ENCODE measurements around the gene ZNF497. TPM values are rescaled to one million over a fixed set of nuclear protein-coding genes. Genes with fewer than 3 reads are reported as not detected.

ZNF497 gene
- total and polyA plus RNA-seq, 8 donors: 0.95 to 5.3 (median 1.6) TPM

GRCh38 chr19:58330458-58330857 is 32.1 kb downstream of the ZNF497 start:
- intact Hi-C loops (cut with DNase I): no loop called here
- H3K9me3 ChIP-seq: no peaks in the 10 kb centered on the region
- H3K36me3 ChIP-seq: no peaks in the 10 kb centered on the region
- H3K4me3 ChIP-seq: no peak overlapping the region
- 64 to 71% methylated on average over 4 of the region's 4 CpGs for WGBS, 2 donors
- DNase-seq (no peak), FAIRE-seq (no peak), ATAC-seq (no peak)
- H3K4me1 ChIP-seq: peaks cover 0 to 13% (median 7%) of the 10 kb centered on the region in 3 donors
- no peaks in the 10 kb centered on the region for H3K27me3 ChIP-seq
- H3K27ac ChIP-seq: no peak overlapping the region
- TF ChIP-seq, protein P1, sequence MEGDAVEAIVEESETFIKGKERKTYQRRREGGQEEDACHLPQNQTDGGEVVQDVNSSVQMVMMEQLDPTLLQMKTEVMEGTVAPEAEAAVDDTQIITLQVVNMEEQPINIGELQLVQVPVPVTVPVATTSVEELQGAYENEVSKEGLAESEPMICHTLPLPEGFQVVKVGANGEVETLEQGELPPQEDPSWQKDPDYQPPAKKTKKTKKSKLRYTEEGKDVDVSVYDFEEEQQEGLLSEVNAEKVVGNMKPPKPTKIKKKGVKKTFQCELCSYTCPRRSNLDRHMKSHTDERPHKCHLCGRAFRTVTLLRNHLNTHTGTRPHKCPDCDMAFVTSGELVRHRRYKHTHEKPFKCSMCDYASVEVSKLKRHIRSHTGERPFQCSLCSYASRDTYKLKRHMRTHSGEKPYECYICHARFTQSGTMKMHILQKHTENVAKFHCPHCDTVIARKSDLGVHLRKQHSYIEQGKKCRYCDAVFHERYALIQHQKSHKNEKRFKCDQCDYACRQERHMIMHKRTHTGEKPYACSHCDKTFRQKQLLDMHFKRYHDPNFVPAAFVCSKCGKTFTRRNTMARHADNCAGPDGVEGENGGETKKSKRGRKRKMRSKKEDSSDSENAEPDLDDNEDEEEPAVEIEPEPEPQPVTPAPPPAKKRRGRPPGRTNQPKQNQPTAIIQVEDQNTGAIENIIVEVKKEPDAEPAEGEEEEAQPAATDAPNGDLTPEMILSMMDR (IDR thresholded peaks at IDR 0.05): no peak

DNA sequence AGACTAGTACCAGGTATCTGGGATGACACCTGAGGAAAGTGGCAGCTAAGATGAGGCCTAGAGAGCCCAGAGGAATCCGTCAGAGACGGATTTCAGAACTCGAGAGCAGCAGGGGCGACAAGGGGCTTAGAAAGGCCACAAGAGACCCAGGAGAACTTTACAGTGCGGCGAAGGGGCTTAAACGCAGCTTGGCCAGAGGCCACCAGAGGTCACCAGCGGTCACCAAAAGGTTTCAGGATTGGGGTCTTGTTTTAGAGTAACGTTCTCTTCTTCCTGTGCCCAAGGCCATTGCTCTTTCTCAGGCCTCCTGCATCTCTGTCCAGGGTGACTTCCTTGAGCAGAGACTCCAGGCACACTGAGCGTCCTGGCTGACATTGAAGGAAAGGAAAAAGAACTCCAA is 33.6 kb downstream of the ZNF497 start:
- DNase-seq (no peak), ATAC-seq (no peak), FAIRE-seq (no peak)
- Histone ChIP-seq H3K36me3 (no peaks in the 10 kb centered on the region), H3K4me1 (peaks cover 0 to 13% (median 7%) of the 10 kb centered on the region in 3 donors), H3K27ac (no peak overlapping the region), H3K9me3 (no peaks in the 10 kb centered on the region), H3K27me3 (no peaks in the 10 kb centered on the region), H3K4me3 (no peak overlapping the region)
- 68 to 72% methylated on average over 10 of the region's 10 CpGs for WGBS, 2 donors
- TF ChIP-seq, protein P1 (IDR thresholded peaks at IDR 0.05): no peak
- intact Hi-C loops (cut with DNase I): no loop called here

DNA sequence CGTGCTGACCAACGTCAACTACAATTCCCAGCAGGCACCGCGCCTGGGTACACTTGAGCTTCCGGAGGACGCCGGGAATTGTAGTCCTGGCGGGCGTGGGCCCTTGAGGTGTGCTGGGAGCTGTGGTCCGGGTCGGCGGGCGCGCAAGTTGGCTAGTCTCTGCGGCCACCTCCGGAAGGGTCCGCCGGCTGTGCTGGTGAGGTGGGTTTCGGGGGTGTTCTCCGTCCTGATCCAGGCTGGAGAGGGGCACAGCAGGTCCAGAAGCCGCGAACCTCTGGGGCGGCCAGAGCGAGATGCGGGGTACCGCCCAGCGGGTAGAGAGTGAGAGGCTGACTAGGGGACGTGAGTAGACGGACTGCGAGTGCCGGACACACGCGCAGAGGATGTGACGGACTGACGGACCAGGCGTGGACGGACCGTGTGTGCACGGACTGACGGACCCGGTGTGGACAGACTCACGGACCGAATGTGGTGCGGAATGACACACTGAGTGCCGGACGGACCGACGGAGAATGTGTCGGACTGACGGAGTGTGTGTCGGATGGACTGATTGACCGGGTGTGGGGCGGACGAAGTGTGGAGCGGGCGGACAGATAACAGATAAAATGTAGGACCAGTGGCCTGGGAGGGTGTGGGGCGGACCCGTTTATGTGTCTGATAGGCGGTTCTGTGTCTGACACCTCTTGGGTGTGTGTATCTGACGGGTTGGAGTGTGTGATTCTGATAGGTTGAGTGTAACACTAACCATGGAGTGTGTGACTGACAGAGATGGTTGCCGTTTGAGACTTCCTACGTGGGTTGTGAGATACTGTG is 35.4 kb downstream of the ZNF497 start, which contains the start of gene ZSCAN22:
TSS of gene ZSCAN22 (plus strand) at position 81 of the 813 bp plus-strand sequence. CDS start 7,809 bp downstream, outside the sequence.
- TF ChIP-seq, protein P1 (IDR thresholded peaks at IDR 0.05): no peak
- no peaks in the 10 kb centered on the region for H3K27me3 ChIP-seq
- H3K4me3 ChIP-seq: peak within 1 kb of the TSS; percentile 74 to 91 (median 78)
- H3K9me3 ChIP-seq: no peaks in the 10 kb centered on the region
- FAIRE-seq (no peak), DNase-seq (peak; percentile 95 to 98 (median 96)), ATAC-seq (peak; percentile 97 to 99 (median 97))
- 0% methylated on average over 62 of the region's 62 CpGs for WGBS, 2 donors
- H3K36me3 ChIP-seq: no peaks in the 10 kb centered on the region
- peaks cover 0 to 13% (median 7%) of the 10 kb centered on the region in 3 donors for H3K4me1 ChIP-seq
- intact Hi-C loops (cut with DNase I): no loop called here
- peak within 1 kb of the TSS; percentile 76 to 90 (median 82) for H3K27ac ChIP-seq

DNA sequence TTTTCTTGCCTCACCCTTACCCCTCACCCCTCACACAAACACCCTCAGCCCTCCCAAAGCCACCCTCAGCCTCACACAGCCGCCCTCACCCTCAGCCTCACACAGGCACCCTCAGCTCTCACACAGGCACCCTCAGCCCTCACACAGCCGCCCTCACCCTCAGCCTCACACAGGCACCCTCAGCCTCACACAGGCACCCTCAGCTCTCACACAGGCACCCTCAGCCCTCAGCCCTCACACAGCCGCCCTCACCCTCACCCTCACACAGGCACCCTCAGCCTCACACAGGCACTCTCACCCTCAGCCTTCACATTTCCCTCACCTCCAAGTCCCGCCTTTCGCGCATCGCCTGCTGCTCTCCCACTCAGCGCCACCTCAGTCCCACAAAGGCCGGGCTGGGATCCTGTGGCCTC is 36.0 kb downstream of the ZNF497 start:
- H3K36me3 ChIP-seq: no peaks in the 10 kb centered on the region
- no peaks in the 10 kb centered on the region for H3K27me3 ChIP-seq
- WGBS, 2 donors: 2 to 3% methylated on average over 9 of the region's 9 CpGs
- intact Hi-C loops (cut with DNase I): no loop called here
- DNase-seq (no peak), FAIRE-seq (no peak), ATAC-seq (peak; percentile 9 to 31 (median 23))
- H3K9me3 ChIP-seq: no peaks in the 10 kb centered on the region
- peaks cover 0 to 13% (median 7%) of the 10 kb centered on the region in 3 donors for H3K4me1 ChIP-seq
- H3K27ac ChIP-seq: peak overlapping the region in 3 of 4 donors; percentile 76 to 90 (median 79)
- peak overlapping the region; percentile 74 to 91 (median 78) for H3K4me3 ChIP-seq
- TF ChIP-seq, protein P1 (IDR thresholded peaks at IDR 0.05): no peak
